GM19438 (cell line): ENCODE results near the gene MASP1.
A peak's percentile ranks its signal among the peaks of the same experiment; 100 is the strongest.
"Not testable (repeated sequence)": the region's sequence is repeated elsewhere in the genome, so short reads cannot be mapped to it uniquely, and the experiment has no call there.

Source experiments
- ATAC-seq: cut with Tn5 transposase; IDR thresholded peaks from one replicate; pipeline ENCODE4 v1.9.1; 2021; ENCODE audit warnings: low read depth; ENCODE audit not compliant: unreplicated experiment

The MASP1 gene

DNA sequence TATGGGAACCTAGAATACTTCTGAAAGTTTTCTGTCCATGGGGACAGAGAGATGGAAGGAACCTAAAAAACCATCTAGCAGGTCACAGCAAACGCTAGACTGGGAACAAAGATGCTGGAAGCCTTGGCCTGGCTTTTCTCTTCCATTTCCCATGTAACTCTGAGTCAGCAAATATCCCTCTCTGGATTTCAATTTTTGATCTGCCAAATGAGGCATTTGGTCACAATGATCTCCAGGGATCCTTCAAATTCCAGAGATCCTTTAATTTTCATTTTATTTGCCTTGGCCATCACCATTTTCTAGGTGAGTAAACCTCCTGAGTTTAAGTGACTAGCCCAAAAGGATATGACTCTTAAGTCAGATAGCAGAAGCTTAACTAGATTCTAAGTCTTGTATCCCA is 54.6 kb downstream of the MASP1 start:
- no peak for ATAC-seq

DNA sequence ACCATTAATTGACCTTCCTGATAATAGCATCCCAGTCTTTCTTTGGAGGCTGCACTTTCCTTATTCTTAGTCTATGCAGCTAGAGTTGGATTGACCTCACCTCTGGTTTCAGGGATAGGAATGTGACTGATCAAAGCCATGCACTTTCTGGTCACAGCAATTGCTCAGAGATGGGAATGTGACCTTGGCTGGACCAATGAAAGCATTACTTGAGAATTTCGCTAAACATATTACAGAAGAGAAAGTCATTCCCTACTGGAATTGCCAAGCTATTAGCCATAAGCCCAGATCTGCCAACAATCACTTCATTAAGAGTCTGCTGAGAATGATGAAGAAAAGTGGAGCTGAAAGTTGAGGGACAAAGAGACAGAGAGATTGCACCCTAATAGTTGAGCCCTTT is 61.5 kb downstream of the MASP1 start:
- no peak for ATAC-seq

DNA sequence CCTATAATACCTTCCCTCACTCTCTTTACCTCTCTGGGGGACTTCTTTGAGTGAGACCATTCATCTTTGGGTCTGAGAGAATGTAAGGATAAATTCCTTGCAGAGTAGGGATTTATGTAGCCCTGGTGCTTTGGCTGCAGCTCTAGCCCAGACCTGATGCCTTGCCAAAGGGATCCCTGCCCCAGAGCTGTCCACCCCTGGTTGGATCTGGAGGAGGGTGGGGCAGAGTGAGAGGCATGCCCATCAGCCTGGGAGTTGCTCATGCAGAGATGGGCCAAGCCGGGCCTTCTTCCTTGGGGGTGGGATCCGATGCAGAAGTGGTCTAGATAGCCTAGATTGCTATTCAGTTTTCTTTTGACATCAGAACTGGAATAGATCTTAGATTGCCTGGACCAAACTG is 62.8 kb downstream of the MASP1 start:
- ATAC-seq, result no peak

DNA sequence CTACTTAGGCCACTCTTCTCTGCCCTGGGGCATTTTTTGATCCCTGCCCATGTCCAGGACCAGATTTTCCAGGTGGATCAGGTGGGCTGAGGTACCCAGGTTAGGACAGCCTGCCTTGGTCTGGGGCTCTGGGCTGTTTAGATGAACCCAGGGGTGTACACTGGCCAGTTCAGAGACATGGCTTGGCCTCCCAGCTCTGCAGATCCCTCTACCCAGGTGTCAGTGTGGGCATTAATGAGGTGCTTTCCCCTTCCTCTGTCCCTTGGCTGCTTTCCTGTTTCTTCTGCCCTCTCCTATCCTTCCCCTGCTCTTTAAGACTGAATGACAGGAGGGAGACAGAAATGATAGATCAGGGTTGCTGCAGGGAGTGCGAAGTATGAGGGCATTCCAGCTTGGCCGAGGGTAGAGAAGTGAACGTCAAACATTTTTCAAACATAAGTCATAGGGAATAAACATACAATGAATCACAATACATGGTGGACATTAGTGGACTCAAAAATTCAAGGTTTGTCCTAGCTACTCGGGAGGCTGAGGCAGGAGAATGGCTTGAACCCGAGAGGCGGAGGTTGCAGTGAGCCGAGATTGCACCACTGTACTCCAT is 63.8 kb downstream of the MASP1 start:
- ATAC-seq, result no peak

DNA sequence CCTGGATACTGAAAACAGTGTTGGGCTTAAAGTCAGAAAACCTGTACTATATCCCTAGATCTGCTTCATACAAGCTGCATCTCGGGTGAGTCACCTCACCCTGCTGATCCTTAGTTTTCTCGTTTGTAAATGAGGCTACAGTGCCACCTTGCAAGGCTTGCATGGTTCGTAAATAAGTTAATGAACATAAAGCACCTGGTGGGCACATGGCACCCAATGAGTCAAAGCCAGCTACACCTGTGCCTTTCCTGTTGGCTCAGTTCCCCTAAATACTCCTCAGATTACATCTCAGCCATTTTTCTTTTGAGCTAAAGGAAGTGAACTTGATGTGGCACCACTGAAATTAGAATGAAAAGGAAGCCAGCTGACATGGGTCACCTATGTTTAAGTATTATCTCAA is 67.7 kb downstream of the MASP1 start:
- no peak for ATAC-seq

DNA sequence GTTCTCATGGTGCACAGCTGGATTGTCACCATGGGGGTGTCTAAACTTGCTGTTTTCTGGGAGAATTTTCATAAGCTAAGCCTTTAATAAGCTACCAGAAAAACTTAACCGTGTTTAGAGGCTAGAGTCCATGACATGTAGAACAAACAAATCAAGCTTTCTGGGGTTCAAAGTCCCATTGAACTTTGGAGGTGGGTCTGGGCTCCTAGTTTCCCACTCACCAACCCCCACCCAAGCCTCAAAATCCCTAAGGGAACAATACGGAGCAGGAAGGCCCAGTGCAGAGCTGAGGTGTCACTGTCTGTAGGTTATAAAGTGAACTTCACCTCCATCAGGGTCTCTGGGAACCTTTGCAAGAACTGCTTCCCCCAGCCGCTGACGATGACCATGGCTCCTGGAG is 68.7 kb downstream of the MASP1 start:
- ATAC-seq, result no peak

DNA sequence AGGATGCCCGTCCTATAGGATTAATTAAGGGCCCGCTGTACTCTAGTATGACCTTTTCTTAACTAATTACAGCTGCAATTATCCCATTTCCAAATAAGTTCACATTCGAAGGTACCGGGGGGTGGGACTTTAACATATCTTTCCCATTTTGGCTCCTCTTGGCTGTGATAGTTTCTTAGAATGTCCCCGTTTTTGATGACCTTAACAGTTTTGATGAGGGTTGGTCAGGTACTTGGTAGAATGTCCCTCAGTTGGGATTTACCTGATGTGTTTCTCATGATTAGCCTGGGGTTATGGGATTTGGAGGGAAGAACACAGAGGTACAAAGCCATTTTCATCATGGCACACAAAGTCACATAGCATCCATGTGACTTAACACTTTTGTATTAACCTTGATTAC is 76.1 kb downstream of the MASP1 start:
- ATAC-seq, result no peak

DNA sequence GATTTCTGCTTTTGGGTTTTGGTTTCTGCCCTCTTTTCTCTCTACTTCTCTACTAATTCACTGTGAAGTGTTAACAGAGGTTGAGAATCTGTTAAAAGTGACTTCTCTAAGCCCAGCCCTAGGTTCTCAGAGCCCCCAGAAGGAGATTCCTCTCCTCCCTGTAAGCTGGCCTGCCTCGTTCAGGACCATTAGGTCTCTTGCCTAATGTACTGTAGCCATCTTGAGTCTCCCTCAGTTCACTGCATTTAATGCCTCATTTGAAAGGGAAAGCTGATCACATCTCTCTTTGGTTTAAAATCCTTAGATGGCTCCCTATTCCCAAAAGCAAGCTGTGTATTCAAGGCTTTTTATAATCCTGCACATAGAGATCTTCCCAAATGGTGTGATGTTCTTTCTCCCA is 77.9 kb downstream of the MASP1 start:
- ATAC-seq, result no peak

DNA sequence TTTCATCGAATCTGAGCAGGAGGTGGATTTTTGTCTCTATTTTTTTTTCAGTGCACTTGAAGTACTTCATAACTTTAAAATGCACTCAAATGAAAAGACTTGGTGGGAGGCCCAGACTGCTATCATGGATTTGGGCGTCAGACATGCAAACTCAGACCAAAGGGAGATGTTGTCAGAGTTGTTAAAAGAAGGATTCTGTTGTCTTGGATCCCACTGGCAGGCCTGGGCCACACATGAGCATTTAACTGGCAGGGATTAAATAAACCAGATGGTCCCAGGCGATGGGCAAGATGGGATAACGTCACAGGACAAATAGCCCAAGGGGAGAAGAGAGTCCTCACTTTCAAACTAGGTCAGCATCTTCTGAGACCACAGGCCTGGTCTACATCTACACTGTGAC is 78.8 kb downstream of the MASP1 start:
- ATAC-seq, result no peak

DNA sequence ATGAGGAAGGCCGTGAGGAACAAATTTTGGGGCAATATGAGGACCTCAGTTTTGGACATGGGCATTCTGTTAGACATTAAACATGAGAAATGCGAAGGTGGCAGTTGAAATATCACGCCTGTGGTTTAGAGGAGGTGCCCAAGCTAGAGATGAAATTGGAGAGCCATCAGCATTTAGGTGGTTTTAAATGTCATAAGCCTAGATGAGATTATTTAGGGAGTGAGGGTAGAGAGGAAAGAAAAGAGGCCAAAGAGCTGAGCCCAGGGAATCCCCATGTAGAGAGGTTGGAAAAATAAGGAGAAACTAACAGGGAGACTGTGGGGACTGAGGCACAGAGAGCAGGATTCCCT is 79.4 kb downstream of the MASP1 start:
- ATAC-seq, result no peak

DNA sequence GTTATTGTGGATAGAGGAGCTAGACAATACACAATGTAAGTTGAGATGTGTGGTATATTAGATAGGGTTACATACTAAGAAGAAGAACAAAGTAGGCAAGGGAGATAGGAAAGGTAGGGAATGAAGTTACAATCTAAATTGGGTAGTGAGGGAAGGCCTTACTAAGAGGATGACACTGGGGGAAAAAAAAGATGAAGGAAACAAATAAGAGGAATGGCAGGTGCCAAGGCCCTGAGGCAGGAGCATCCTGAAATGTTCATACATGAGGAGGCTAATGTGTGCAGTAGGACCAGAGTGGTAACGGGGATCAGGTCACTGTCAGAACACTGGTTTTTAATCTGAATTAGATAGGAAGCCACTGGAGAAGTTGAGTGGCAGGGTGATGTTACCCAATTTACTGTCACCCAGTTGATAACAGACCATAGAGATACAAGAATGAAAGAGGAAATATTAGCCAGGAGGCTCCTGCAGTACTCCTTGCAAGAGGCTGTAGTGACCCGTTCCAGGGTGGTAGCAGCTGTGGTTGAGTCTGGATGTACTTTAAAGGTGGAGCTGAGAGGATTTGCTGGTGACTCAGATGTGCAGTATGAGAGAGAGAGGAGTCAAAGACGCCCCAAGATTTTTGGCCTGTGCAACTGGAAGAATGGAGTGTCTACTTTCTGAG is 79.9 kb downstream of the MASP1 start:
- ATAC-seq, result no peak

DNA sequence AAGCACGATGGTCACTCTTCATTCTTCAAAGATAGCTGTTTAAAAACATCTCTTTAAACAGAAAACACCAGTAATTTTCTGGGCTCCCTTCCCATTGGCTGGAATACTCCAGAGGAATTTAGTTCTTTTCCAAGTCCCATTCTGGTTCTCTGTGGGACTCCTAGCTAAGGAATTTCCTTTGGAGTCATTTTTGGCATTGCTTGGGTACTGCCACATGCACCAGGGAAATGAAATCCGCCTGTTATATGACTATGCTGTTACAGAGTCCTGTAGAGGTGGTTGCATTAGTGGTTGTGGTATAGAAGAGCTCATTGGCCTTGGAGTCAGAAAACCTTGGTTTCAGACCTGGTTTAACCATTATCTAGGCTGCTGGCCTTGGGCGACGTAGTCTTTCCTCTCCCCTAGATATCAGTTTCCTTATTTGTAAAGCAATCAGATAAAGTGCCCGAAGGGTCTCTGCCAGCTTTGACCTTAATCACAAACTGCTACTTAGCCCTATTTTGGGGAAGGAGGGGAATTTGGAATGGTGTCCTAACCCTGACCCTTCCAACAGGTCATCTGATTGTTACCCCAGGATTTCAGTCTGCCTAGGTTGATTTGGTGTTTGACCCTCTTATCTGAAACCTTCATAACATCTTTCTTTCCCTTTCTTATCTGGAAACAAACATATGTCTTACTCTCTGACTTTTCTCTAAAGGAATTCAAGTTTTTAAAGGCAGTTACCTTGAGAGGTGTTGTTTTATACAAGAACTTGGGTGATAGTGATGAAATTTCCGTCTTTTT is 80.8 kb downstream of the MASP1 start:
- ATAC-seq, result peak; percentile 99

DNA sequence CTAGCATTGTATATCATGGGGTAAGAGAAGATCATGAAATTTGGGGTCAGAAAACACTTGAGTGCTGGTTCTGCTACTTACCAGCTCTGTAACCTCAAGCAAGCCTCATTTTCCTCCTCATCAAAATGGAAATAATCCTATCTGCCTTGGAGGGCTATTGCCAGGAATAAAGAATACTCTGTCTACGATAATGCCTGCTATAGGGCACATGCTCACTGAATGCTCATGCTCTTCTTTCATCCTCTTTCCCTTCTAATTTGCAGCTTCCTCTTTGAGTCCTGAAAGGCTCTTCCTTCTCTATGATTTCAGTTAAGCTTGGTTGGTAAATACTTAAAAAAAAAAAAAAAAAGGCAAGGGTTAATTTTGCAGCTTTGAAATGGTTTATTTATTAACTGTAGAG is 81.4 kb downstream of the MASP1 start:
- ATAC-seq, result no peak

DNA sequence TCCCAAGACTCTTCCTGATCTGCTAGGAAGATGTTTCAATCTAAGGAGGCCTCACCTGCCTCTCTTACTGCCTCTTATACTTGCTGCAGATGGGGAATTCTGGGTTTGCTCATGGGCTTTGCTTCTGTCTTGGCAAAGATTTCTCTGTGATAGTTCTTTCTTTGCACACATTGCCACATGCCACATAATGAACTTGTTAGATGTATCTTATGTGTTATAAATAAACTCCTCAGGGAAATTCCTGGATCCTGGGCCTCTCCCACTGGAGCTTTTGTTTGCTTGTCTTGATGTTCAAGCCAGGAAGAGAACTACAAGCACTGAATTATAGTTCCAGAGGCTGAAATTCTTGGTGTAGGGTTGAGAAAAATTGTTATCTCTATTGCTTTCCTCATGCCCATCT is 82.0 kb downstream of the MASP1 start:
- ATAC-seq, result no peak

DNA sequence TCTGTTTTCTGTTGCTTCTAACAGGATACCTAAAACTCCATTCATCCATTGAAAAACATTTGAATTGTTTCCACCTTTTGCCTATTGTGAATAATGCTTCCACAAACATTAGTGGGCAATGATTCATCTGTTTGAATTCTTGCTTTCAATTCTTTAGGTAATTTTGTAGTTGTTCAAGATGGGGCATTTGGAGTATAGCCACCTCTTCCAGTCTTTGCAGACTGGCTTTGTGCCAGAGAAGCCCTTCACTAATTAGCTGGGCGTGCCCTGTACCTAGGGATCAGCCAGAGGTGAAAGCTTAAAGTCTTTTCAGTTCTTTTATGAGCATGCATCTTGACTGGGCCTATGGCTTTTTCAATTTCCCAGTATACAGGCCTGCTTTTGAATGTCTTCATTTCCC is 83.4 kb downstream of the MASP1 start:
- ATAC-seq, result no peak

DNA sequence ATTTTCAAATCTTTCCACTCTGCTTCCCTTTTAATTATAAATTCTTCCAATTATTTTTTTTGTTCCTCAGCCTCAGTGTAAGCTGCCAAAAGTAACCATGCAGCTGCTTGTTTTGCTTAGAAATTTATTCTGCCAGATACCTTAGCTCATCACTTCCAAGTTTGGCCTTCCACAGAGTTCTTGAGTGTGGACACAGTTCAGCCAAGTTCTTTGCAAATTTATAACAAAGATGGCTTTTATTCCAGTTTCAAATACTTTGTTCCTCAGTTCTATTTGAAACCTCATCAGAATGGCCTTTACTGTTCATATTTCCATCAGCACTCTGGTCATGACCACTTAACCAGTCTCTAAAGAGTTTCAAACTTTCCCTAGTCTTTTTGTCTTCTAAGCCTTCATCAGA is 83.9 kb downstream of the MASP1 start:
- no peak for ATAC-seq

DNA sequence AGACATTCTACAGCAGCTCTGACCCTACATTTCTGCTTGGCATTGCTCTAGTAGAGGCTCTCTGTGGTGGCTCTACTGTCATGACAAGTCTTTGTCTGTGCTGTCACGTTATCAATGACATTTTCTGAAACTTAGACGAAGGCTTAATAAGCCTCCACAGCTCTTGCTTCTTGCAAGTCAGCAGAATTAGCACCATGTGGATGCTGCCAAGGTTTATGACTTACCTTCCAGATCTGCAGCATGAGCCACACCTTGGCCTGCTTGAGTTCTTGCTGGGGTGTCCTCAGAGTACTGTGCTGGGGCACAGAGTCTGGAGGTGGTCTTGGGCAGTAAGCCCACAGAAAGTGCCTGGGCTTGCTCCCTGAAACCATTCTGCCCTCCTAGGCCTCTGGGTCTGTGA is 84.5 kb downstream of the MASP1 start:
- ATAC-seq, result no peak

DNA sequence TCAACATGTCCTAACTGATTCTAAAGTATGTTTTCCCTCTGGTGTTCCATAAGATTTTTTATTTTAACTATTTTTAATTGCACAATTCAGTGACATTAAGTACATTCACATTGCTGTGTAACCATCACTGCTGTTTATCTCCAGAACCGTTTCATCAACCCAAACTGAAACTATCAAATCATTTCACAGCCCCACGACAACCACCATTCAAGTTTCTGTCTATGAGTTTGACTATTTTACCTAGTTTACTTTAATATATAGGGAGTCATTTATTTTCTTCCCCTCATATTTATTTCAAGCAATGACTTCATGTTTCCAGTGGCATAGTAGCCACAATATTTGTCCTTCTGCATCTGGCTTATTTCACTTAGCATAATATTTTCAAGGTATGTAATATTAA is 85.9 kb downstream of the MASP1 start:
- no peak for ATAC-seq

DNA sequence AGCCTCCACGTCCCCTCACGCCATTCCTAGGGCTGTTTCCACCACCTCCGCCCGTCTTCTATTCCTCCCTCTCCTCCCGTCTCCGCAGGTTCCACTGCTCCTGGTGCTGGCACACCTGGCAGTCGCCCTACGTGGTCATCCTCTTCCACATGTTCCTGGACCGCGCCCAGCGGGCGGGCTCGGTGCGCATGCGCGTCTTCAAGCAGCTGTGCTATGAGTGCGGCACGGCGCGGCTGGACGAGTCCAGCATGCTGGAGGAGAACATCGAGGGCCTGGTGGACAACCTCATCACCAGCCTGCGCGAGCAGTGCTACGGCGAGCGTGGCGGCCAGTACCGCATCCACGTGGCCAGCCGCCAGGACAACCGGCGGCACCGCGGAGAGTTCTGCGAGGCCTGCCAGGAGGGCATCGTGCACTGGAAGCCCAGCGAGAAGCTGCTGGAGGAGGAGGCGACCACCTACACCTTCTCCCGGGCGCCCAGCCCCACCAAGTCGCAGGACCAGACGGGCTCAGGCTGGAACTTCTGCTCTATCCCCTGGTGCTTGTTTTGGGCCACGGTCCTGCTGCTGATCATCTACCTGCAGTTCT is 92.0 kb downstream of the MASP1 start:
- ATAC-seq, result not testable (repeated sequence)

DNA sequence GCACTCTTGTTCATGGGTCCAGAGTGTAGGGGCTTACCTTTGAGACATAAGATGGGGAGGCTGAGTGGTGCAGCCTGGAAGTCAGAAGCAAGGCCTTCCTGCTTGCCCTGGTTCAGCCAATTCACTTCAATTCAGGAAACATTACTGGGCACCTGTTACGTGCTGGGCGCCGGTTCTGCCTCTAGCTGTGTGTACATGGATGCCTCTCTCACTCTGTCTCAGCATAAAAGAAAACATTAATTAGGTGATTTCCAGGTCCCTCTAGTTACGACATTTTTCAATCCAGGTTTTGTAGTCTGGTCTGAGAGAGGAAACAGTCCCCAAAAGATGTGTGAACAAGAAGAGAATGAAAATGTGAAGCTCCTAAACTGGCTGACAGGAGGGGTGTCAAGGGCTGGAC is 93.0 kb downstream of the MASP1 start:
- no peak for ATAC-seq

DNA sequence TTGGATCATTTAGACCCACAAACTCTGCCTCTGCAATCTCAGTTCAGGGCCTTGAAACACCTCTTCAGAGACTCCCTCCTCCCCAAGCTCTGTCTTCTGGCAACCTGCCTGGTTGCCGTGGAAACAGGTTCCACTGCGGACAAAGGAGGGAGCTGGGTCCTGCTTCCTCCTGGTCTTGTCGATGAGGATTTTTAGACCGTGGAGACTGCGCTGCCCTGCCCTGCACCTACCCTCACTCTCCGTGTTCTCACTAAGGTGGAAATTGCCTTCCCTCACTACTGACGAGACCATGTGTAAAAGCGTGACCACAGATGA is 94.2 kb downstream of the MASP1 start, which contains the start of gene RTP1:
Gene RTP1, plus strand, starts transcription at position 152 of the 315 bp plus-strand sequence. Its CDS starts 30 bp downstream, at position 182.
- no peak for ATAC-seq
